Measurements from ENCODE around the gene SERINC2.

- TF ChIP-seq, protein P1, sequence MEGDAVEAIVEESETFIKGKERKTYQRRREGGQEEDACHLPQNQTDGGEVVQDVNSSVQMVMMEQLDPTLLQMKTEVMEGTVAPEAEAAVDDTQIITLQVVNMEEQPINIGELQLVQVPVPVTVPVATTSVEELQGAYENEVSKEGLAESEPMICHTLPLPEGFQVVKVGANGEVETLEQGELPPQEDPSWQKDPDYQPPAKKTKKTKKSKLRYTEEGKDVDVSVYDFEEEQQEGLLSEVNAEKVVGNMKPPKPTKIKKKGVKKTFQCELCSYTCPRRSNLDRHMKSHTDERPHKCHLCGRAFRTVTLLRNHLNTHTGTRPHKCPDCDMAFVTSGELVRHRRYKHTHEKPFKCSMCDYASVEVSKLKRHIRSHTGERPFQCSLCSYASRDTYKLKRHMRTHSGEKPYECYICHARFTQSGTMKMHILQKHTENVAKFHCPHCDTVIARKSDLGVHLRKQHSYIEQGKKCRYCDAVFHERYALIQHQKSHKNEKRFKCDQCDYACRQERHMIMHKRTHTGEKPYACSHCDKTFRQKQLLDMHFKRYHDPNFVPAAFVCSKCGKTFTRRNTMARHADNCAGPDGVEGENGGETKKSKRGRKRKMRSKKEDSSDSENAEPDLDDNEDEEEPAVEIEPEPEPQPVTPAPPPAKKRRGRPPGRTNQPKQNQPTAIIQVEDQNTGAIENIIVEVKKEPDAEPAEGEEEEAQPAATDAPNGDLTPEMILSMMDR (IDR thresholded peaks at IDR 0.05), result no peak
- TF ChIP-seq POLR2A (IDR thresholded peaks at IDR 0.05; ENCODE audit: low read length), result no peak
Measured at GRCh38 chr1:31399976-31400375, 13.0 kb upstream of the SERINC2 start.
